ENCODE data around the gene CERS1.
"Not testable (repeated sequence)": the region's sequence is repeated elsewhere in the genome, so short reads cannot be mapped to it uniquely, and the experiment has no call there.

- not testable (repeated sequence) for TF ChIP-seq FOXP2 (optimal IDR thresholded peaks at IDR 0.05; ENCODE audit: control extremely low read depth, extremely low read length, insufficient read depth); EZH2 (IDR thresholded peaks at IDR 0.05)
Observed at GRCh38 chr19:18902519-18902918, 6.6 kb upstream of the CERS1 start.

All from SK-N-MC (cell line).